GM23248 (cell line): Measurements from ENCODE around the gene SPAM1. TPM values are rescaled to one million over a fixed set of nuclear protein-coding genes. Genes with fewer than 3 reads are reported as not detected.
"Not testable (repeated sequence)": the region's sequence is repeated elsewhere in the genome, so short reads cannot be mapped to it uniquely, and the experiment has no call there.

Experiments used
- DNase-seq: peaks from one replicate; pipeline ENCODE4 v3.0.0-alpha.2; 2015
- H2AFZ ChIP-seq: fragments of 200-600 bp; sonication (generic); 2 replicates; pipeline ENCODE4 v1.6.1; 2016; ENCODE audit warnings: antibody characterized with exemption
- H3F3A ChIP-seq: fragments of 200-600 bp; sonication (generic); 2 replicates; pipeline ENCODE4 v1.6.1; 2016; ENCODE audit warnings: mild to moderate bottlenecking, antibody characterized with exemption, mixed run types; ENCODE audit not compliant: insufficient read depth
- H3K27ac ChIP-seq: fragments of 200-600 bp; sonication (generic); 2 replicates; pipeline ENCODE4 v1.5.1; 2016; ENCODE audit warnings: mild to moderate bottlenecking
- H3K27me3 ChIP-seq: fragments of 200-600 bp; sonication (generic); replicated peaks from 2 replicates; pipeline ENCODE4 v1.6.1; 2016; ENCODE audit warnings: mild to moderate bottlenecking; ENCODE audit not compliant: insufficient read depth
- H3K36me3 ChIP-seq: fragments of 200-600 bp; sonication (generic); 2 replicates; pipeline ENCODE4 v1.6.1; 2016; ENCODE audit warnings: low read depth, mild to moderate bottlenecking
- H3K4me1 ChIP-seq: fragments of 200-600 bp; sonication (generic); 2 replicates; pipeline ENCODE4 v1.6.1; 2016; ENCODE audit warnings: mild to moderate bottlenecking; ENCODE audit not compliant: insufficient read depth
- H3K4me2 ChIP-seq: fragments of 200-600 bp; sonication (generic); one replicate; pipeline ENCODE4 v1.6.1; 2016; ENCODE audit warnings: mild to moderate bottlenecking; ENCODE audit not compliant: unreplicated experiment
- H3K4me3 ChIP-seq: fragments of 200-600 bp; sonication (generic); 2 replicates; pipeline ENCODE4 v1.5.1; 2016; ENCODE audit warnings: mild to moderate bottlenecking
- H3K79me2 ChIP-seq: fragments of 200-600 bp; sonication (generic); 2 replicates; pipeline ENCODE4 v1.6.1; 2016; ENCODE audit warnings: mild to moderate bottlenecking; ENCODE audit not compliant: insufficient read depth
- H3K9ac ChIP-seq: fragments of 200-600 bp; sonication (generic); 2 replicates; pipeline ENCODE4 v1.6.1; 2016; ENCODE audit warnings: mild to moderate bottlenecking
- H3K9me2 ChIP-seq: fragments of 200-600 bp; sonication (generic); 2 replicates; pipeline ENCODE4 v1.6.1; 2016; ENCODE audit warnings: mixed run types, mild to moderate bottlenecking, moderate library complexity; ENCODE audit not compliant: insufficient read depth
- H3K9me3 ChIP-seq: fragments of 200-600 bp; sonication (generic); one replicate; pipeline ENCODE4 v1.6.1; 2017; ENCODE audit warnings: low read depth
- H4K20me1 ChIP-seq: fragments of 200-600 bp; sonication (generic); 2 replicates; pipeline ENCODE4 v1.6.0; 2016; ENCODE audit not compliant: insufficient read depth
- EZH2 ChIP-seq: fragments of 200-600 bp; sonication (generic); IDR thresholded peaks from 2 replicates; pipeline ENCODE4 v1.6.1; 2018; ENCODE audit warnings: antibody characterized with exemption, mild to moderate bottlenecking; ENCODE audit not compliant: insufficient read depth, poor library complexity, severe bottlenecking
- EZH2phosphoT487 ChIP-seq: fragments of 200-600 bp; sonication (generic); IDR thresholded peaks from 2 replicates; pipeline ENCODE4 v1.6.1; 2018; ENCODE audit warnings: antibody characterized with exemption, moderate library complexity, mild to moderate bottlenecking, low read depth; ENCODE audit not compliant: insufficient read depth
- WGBS, 2 experiments: methylation state at CpG; one replicate each; pipeline ENCODE4 v1.1.6; 2015 to 2017; ENCODE audit warnings: low lambda C conversion rate in 2 of 2, low coverage in 1 of 2; ENCODE audit errors: missing lambda C conversion rate in 2 of 2; 5-methylcytosine and 5-hydroxymethylcytosine counted together
- in situ Hi-C: fragments of 300-500 bp; cut with MboI; formaldehyde crosslinking; loops from 2 replicates; pipeline ENCODE4 v1.15.0; 2020
- polyA plus RNA-seq: library from polyadenylated mRNA; unstranded; fragments of >200 nt; fragmentation: Nextera tagmentation; extraction: Ambion mirVana; gene quantifications from 2 replicates; pipeline ENCODE4 v1.2.1, GENCODE V29; 2016
- total RNA-seq: library from RNA; depleted of rRNA; stranded (reverse); fragments of >200 nt; shearing (Covaris generic); gene quantifications from 2 replicates; pipeline ENCODE4 v1.2.3, GENCODE V29; 2014

SPAM1 gene
- total and polyA plus RNA-seq, 2 experiments from 2014 or later = not detected

DNA sequence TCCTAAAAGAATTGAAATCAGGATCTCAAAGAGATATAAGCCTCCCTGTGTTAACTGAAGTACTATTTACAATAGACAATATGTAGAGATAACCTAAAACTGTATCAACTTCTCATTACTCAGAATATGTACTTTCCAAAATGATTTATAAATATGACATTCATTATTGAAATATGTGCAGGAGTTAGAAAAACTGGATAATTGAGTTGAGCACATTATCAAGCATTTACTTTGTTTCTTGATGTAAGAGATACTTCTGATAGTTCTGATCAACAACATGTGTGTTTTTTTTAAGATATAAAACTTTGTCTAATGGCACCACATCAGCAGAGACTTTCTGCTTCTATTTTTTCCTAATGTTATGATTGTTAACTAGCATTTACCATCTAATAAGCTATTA is 41.9 kb upstream of the SPAM1 start:
- Histone ChIP-seq H3K4me2 (no peak overlapping the region), H2AFZ (no peak overlapping the region), H3K9me3 (no peaks in the 10 kb centered on the region), H3K9ac (no peak overlapping the region), H3K36me3 (no peaks in the 10 kb centered on the region), H3F3A (no peaks in the 10 kb centered on the region), H3K27me3 (no peaks in the 10 kb centered on the region), H3K79me2 (no peaks in the 10 kb centered on the region), H3K4me3 (no peak overlapping the region), H3K27ac (no peak overlapping the region), H4K20me1 (no peaks in the 10 kb centered on the region), H3K9me2 (no peaks in the 10 kb centered on the region; the same call in 1 of the 2 replicates), H3K4me1 (no peaks in the 10 kb centered on the region)
- no peak for DNase-seq
- in situ Hi-C loops = no loop called here
- TF ChIP-seq EZH2 (no peak), EZH2phosphoT487 (no peak)

DNA sequence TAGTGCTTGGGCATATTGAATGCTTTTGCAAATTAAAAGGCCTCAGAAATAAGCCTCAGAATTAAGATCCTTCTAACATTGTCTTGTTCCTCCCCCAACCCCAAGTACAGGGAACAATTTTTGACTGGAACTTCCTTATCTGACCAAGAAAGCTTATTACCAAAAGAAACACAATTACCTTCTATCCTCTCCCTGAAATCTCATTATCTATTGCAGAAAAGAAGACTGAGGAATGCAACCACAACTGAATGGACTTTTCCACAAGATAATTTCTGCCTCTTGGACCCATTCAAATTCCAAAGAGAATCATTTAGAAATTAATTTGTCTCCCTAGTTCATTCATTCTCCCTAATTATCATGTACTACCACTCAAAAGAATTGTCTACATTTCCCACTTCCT is 36.8 kb upstream of the SPAM1 start:
- no peaks in the 10 kb centered on the region for H3K79me2 ChIP-seq

DNA sequence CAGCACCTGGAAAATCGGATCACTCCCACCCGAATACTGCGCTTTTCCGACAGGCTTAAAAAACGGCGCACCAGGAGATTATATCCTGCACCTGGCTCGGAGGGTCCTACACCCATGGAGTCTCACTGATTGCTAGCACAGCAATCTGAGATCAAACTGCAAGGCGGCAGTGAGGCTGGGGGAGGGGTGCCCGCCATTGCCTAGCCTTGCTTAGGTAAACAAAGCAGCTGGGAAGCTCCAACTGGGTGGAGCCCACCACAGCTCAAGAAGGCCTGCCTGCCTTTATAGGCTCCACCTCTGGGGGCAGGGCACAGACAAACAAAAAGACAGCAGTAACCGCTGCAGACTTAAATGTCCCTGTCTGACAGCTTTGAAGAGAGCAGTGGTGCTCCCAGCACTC is 30.3 kb upstream of the SPAM1 start:
- H3K4me1 ChIP-seq, H3K36me3 ChIP-seq, H3K79me2 ChIP-seq, H3K4me3 ChIP-seq, H3K9me2 ChIP-seq, H3K27me3 ChIP-seq, H3K9ac ChIP-seq, H2AFZ ChIP-seq, DNase-seq, in situ Hi-C loops, H3K9me3 ChIP-seq, H4K20me1 ChIP-seq, H3F3A ChIP-seq, H3K4me2 ChIP-seq, H3K27ac ChIP-seq: not testable (repeated sequence)
- 43 to 45% methylated on average over 9 to 10 of the region's 10 CpGs for WGBS, 2 experiments

More for the DNA sequence above, 36.8 kb upstream of the SPAM1 start:
- DNase-seq = no peak
- TF ChIP-seq EZH2phosphoT487 (no peak), EZH2 (no peak)
- H3K27ac ChIP-seq = no peak overlapping the region
- H3K4me3 ChIP-seq = no peak overlapping the region
- no peaks in the 10 kb centered on the region for H3F3A ChIP-seq
- H3K4me1 ChIP-seq = no peaks in the 10 kb centered on the region
- H3K4me2 ChIP-seq = no peak overlapping the region
- H3K27me3 ChIP-seq = no peaks in the 10 kb centered on the region
- H3K9ac ChIP-seq = no peak overlapping the region
- no peaks in the 10 kb centered on the region for H3K9me3 ChIP-seq
- in situ Hi-C loops = no loop called here
- H4K20me1 ChIP-seq = no peaks in the 10 kb centered on the region
- no peak overlapping the region for H2AFZ ChIP-seq
- H3K9me2 ChIP-seq = no peaks in the 10 kb centered on the region
- H3K36me3 ChIP-seq = no peaks in the 10 kb centered on the region

DNA sequence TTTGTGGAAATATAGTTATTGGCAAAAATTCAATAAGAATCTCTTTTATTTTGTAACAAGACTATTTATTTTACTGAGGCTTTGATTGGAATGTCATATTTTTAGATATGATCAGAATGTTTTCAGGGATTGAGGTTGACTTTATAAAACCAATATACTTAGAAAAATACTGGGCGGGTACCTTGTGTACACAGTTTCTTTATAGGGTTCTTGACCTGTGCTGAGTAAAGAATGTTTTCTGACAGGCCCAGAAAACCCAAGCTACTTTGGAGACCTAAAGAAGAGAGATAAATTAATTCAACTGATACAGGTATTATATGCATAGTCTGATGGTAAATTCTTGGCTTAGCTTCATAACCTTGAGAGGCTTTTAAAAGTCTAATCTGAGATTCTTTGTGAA is 23.9 kb upstream of the SPAM1 start:
- WGBS, 2 experiments = 4 to 5% methylated on average over 1 of the region's 1 CpG

DNA sequence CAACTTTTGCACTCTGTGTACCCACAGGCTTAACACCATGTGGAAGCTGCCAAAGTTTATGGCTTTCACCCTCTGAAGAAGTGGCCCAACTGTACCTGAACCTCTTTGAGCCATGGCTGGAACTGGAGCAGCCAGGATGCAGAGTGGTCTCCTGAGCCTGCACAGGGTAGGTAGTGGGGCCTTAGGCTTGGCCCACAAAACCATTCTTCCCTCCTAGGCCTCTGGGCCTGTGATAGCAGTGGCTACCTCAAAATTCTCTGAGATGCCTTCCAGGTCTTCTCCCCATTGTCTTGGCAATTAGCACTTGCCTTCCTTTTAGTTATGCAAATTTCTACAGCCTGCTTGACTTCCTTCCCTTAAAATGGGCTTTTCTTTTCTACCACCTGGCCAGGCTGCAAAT is 19.3 kb upstream of the SPAM1 start:
- no peak for TF ChIP-seq EZH2
- TF ChIP-seq EZH2phosphoT487 = no peak
- Histone ChIP-seq H3K27ac (no peak overlapping the region), H3K9me3 (no peaks in the 10 kb centered on the region), H3K27me3 (no peaks in the 10 kb centered on the region), H3K79me2 (no peaks in the 10 kb centered on the region), H3K9ac (no peak overlapping the region), H3K4me2 (no peak overlapping the region), H2AFZ (no peak overlapping the region), H3K4me1 (no peaks in the 10 kb centered on the region), H3K36me3 (no peaks in the 10 kb centered on the region), H4K20me1 (no peaks in the 10 kb centered on the region), H3K4me3 (no peak overlapping the region), H3F3A (no peaks in the 10 kb centered on the region), H3K9me2 (no peaks in the 10 kb centered on the region)
- DNase-seq = no peak
- in situ Hi-C loops = no loop called here

More for the DNA sequence above, 23.9 kb upstream of the SPAM1 start:
- Histone ChIP-seq H3K27ac (no peak overlapping the region), H3K27me3 (no peaks in the 10 kb centered on the region), H3K9me2 (no peaks in the 10 kb centered on the region), H3F3A (no peaks in the 10 kb centered on the region), H3K4me3 (no peak overlapping the region), H3K79me2 (no peaks in the 10 kb centered on the region), H3K9ac (no peak overlapping the region), H3K9me3 (no peaks in the 10 kb centered on the region), H2AFZ (no peak overlapping the region), H4K20me1 (no peaks in the 10 kb centered on the region), H3K36me3 (no peaks in the 10 kb centered on the region), H3K4me1 (no peaks in the 10 kb centered on the region), H3K4me2 (no peak overlapping the region)
- no peak for TF ChIP-seq EZH2
- TF ChIP-seq EZH2phosphoT487 = no peak
- no peak for DNase-seq
- in situ Hi-C loops = no loop called here
